ENCODE results near the gene DMP1.

GRCh38 chr4:87697945-87698344 lies 47.9 kb downstream of the DMP1 start:
- TF ChIP-seq CTCF (conservative IDR thresholded peaks at IDR 0.05): no peak
- no peak for TF ChIP-seq EZH2 (IDR thresholded peaks at IDR 0.05; ENCODE audit: low read depth)
